HEK293T (cell line): ENCODE results near the gene RESF1.

Source experiments
- BHLHE40 ChIP-seq: fragments of 450-650 bp; IDR thresholded peaks from 2 replicates; pipeline ENCODE4 v1.6.1; 2016; ENCODE audit warnings: mild to moderate bottlenecking, moderate library complexity, borderline replicate concordance
- CTBP1 ChIP-seq: fragments of 450-650 bp; IDR thresholded peaks from 2 replicates; pipeline ENCODE4 v1.6.1; 2016; ENCODE audit warnings: borderline replicate concordance
- FOXA1 ChIP-seq: fragments of 450-650 bp; IDR thresholded peaks from 2 replicates; pipeline ENCODE4 v1.6.1; 2016; ENCODE audit warnings: mild to moderate bottlenecking
- HDGF ChIP-seq: fragments of 450-650 bp; IDR thresholded peaks from 2 replicates; pipeline ENCODE4 v1.6.1; 2017; ENCODE audit warnings: antibody characterized with exemption, borderline replicate concordance
- PKNOX1 ChIP-seq: fragments of 450-650 bp; IDR thresholded peaks from 2 replicates; pipeline ENCODE4 v1.6.1; 2016
- SP1 ChIP-seq: fragments of 450-650 bp; IDR thresholded peaks from 2 replicates; pipeline ENCODE4 v1.6.1; 2017
- SUZ12 ChIP-seq: fragments of 450-650 bp; IDR thresholded peaks from 2 replicates; pipeline ENCODE4 v1.6.1; 2016; ENCODE audit warnings: mild to moderate bottlenecking
- TARDBP ChIP-seq: fragments of 450-650 bp; IDR thresholded peaks from 2 replicates; pipeline ENCODE4 v1.6.1; 2016
- ZNF384 ChIP-seq: fragments of 450-650 bp; IDR thresholded peaks from 2 replicates; pipeline ENCODE4 v1.6.1; 2016

GRCh38 chr12:31931796-31932715 is 27.2 kb upstream of the RESF1 start:
- TF ChIP-seq CTBP1 (no peak), SUZ12 (no peak), HDGF (no peak), BHLHE40 (no peak), SP1 (no peak), FOXA1 (no peak), TARDBP (no peak), ZNF384 (no peak), PKNOX1 (no peak)
